GM12878 (cell line): ENCODE results near the gene ABCG2. TPM values are rescaled to one million over a fixed set of nuclear protein-coding genes. Genes with fewer than 3 reads are reported as not detected.

Experiments
- ATAC-seq: fragments of 200-7000 bp; cut with Tn5 transposase; 3 replicates; pipeline ENCODE4 v1.9.1; 2020; ENCODE audit warnings: mild to moderate bottlenecking, moderate library complexity
- BruUV-seq: library from RNA; stranded (reverse); fragments of 400-500 nt; replicated peaks from 2 replicates; lab custom pipeline; 2021; lab: Mats Ljungman, UMichigan
- CTCF ChIA-PET: fragments of 300-600 bp; sonication (Branson Sonifier 250); formaldehyde crosslinking; extraction: SDS; loops from one replicate; lab custom pipeline; 2021; ENCODE audit warnings: inconsistent platforms; lab: Yijun Ruan, JAX
- POLR2A ChIA-PET: fragments of 350-600 bp; formaldehyde crosslinking; extraction: SDS; loops from one replicate; lab custom pipeline; 2021; ENCODE audit warnings: inconsistent platforms; lab: Charles Lee
- RAD21 ChIA-PET: fragments of 300-600 bp; sonication (Branson Sonifier 250); formaldehyde crosslinking; loops from one replicate; lab custom pipeline; 2023; ENCODE audit warnings: antibody characterized with exemption; ENCODE audit not compliant: unreplicated experiment; lab: Charles Lee
- SMC1A ChIA-PET: fragments of 300-600 bp; sonication (Branson Sonifier 250); formaldehyde crosslinking; loops from one replicate; lab custom pipeline; 2023; ENCODE audit not compliant: unreplicated experiment, uncharacterized antibody; lab: Charles Lee
- DNase-seq: peaks from one replicate; pipeline ENCODE4 v3.0.0-alpha.2; 2011; ENCODE audit warnings: low read depth, low spot score
- FAIRE-seq: peaks from 3 replicates; lab custom pipeline; 2011; peaks lifted over from hg19 to GRCh38; lab: Jason Lieb, UNC
- H2AFZ ChIP-seq: 2 replicates; pipeline ENCODE4 v1.6.0; 2011; ENCODE audit warnings: low read depth, low read length, control low read depth; ENCODE audit not compliant: control insufficient read depth
- H3K27ac ChIP-seq: 2 replicates; pipeline ENCODE4 v1.5.1; 2011; ENCODE audit warnings: control low read depth; ENCODE audit not compliant: control insufficient read depth, insufficient read depth
- H3K27me3 ChIP-seq, 2 experiments: replicated peaks in 1 of 2; 2 replicates each; pipeline versions ENCODE4 v1.6.0 to v1.6.1; 2011; ENCODE audit warnings: low read length in 1 of 2; ENCODE audit not compliant: control insufficient read depth in 2 of 2, insufficient read depth in 2 of 2
- H3K36me3 ChIP-seq, 2 experiments: 2 replicates each; pipeline ENCODE4 v1.5.1; 2011; ENCODE audit warnings: low read length in 1 of 2; ENCODE audit not compliant: control insufficient read depth in 2 of 2, insufficient read depth in 2 of 2
- H3K4me1 ChIP-seq: 2 replicates; pipeline ENCODE4 v1.6.1; 2011; ENCODE audit warnings: mild to moderate bottlenecking, low read length, moderate library complexity, mixed read lengths; ENCODE audit not compliant: control insufficient read depth, insufficient read depth
- H3K4me2 ChIP-seq: 2 replicates; pipeline ENCODE4 v1.6.0; 2011; ENCODE audit warnings: control low read depth; ENCODE audit not compliant: control insufficient read depth, insufficient read depth
- H3K4me3 ChIP-seq: fragments of 200-600 bp; sonication (generic); 2 replicates; pipeline ENCODE4 v1.5.1; 2016
- H3K79me2 ChIP-seq: 2 replicates; pipeline ENCODE4 v1.6.0; 2011; ENCODE audit warnings: low read length; ENCODE audit not compliant: control insufficient read depth, insufficient read depth
- H3K9ac ChIP-seq: 2 replicates; pipeline ENCODE4 v1.8.0; 2011; ENCODE audit warnings: low read length, control low read depth, mixed read lengths; ENCODE audit not compliant: control insufficient read depth, insufficient read depth
- H3K9me3 ChIP-seq: replicated peaks from 3 replicates; pipeline ENCODE4 v1.5.1; 2011; ENCODE audit warnings: mild to moderate bottlenecking, low read length; ENCODE audit not compliant: control insufficient read depth, insufficient read depth
- H4K20me1 ChIP-seq: 2 replicates; pipeline ENCODE4 v1.6.0; 2011; ENCODE audit not compliant: control insufficient read depth, insufficient read depth
- ASH2L ChIP-seq: fragments of 300-600, 200-600 bp; sonication (generic); IDR thresholded peaks from 2 replicates; pipeline ENCODE4 v1.6.1; 2017; ENCODE audit warnings: low read depth, mild to moderate bottlenecking, borderline replicate concordance
- BCL11A ChIP-seq: IDR thresholded peaks from 2 replicates; pipeline ENCODE4 v1.6.1; 2011; ENCODE audit warnings: low read depth, low read length
- CBX5 ChIP-seq: sonication (generic); IDR thresholded peaks from 2 replicates; pipeline ENCODE4 v1.6.1; 2016; ENCODE audit warnings: low read depth, moderate library complexity, mild to moderate bottlenecking, inconsistent platforms
- HCFC1 ChIP-seq: fragments of 150-350 bp; IDR thresholded peaks from 2 replicates; pipeline ENCODE4 v1.6.1; 2014; ENCODE audit warnings: low read length
- IKZF1 ChIP-seq: fragments of 450-650 bp; conservative IDR thresholded peaks from 2 replicates; pipeline ENCODE4 v1.6.1; 2017; ENCODE audit warnings: antibody characterized with exemption, mild to moderate bottlenecking
- JUNB ChIP-seq: IDR thresholded peaks from 2 replicates; pipeline ENCODE4 v1.6.1; 2016; ENCODE audit warnings: antibody characterized with exemption, mild to moderate bottlenecking
- MEF2A ChIP-seq: IDR thresholded peaks from 2 replicates; pipeline ENCODE4 v1.6.1; 2011; ENCODE audit warnings: low read depth, mild to moderate bottlenecking, low read length, moderate library complexity; ENCODE audit not compliant: insufficient read depth
- NFYB ChIP-seq: IDR thresholded peaks from 2 replicates; pipeline ENCODE4 v1.6.1; 2011; ENCODE audit warnings: low read depth, mild to moderate bottlenecking, low read length, improper control_type of control experiment, moderate library complexity; ENCODE audit not compliant: insufficient read depth
- POLR2AphosphoS5 ChIP-seq: IDR thresholded peaks from 2 replicates; pipeline ENCODE4 v1.6.1; 2011; ENCODE audit warnings: mild to moderate bottlenecking, low read length, inconsistent platforms
- PRDM15 ChIP-seq: fragments of 450-650 bp; formaldehyde crosslinking; IDR thresholded peaks from 2 replicates; pipeline ENCODE4 v1.4.0; 2020; ENCODE audit warnings: mild to moderate bottlenecking, moderate library complexity
- RAD21 ChIP-seq: IDR thresholded peaks from 2 replicates; pipeline ENCODE4 v1.6.1; 2011; ENCODE audit warnings: mild to moderate bottlenecking, low read depth, low read length, moderate library complexity; ENCODE audit not compliant: insufficient read depth
- REST ChIP-seq: IDR thresholded peaks from 2 replicates; pipeline ENCODE4 v1.6.1; 2012; ENCODE audit warnings: mild to moderate bottlenecking, low read depth, low read length
- TBL1XR1 ChIP-seq: IDR thresholded peaks from 2 replicates; pipeline ENCODE4 v1.6.1; 2012; ENCODE audit warnings: low read depth, low read length, improper control_type of control experiment
- ZNF274 ChIP-seq: IDR thresholded peaks from one replicate; pipeline ENCODE4 v1.8.0; 2011; ENCODE audit not compliant: insufficient read length, insufficient read depth
- ZNF687 ChIP-seq: fragments of 450-650 bp; IDR thresholded peaks from 2 replicates; pipeline ENCODE4 v1.6.1; 2017; ENCODE audit warnings: mild to moderate bottlenecking, moderate library complexity
- WGBS: methylation state at CpG from one replicate; pipeline ENCODE4 v1.1.6; 2016; ENCODE audit warnings: low lambda C conversion rate; ENCODE audit not compliant: insufficient replicate concordance, insufficient coverage; ENCODE audit errors: missing lambda C conversion rate; 5-methylcytosine and 5-hydroxymethylcytosine counted together
- in situ Hi-C: fragments of 300-500 bp; cut with MboI; formaldehyde crosslinking; loops from 9 replicates; pipeline ENCODE4 v1.14.3; 2018; ENCODE audit warnings: mixed read lengths
- intact Hi-C: fragments of 100-400 bp; cut with micrococcal nuclease; formaldehyde crosslinking; loops from one replicate; pipeline ENCODE4 v1.14.2; 2022; ENCODE audit not compliant: unreplicated experiment
- polyA plus RNA-seq, 11 experiments: library from polyadenylated mRNA; depleted of rRNA in 4 of 11; unstranded in 6 of 11; stranded (reverse) in 5 of 11; fragments of >200 nt; fragmentation: Nextera tagmentation in 4 of 11; fragmentation: Illumina TruSeq in 1 of 11; extraction: Ambion mirVana in 4 of 11; extraction: Trizol in 1 of 11; gene quantifications; 1 replicate in 1 of 11; 2 replicates in 10 of 11; pipeline versions ENCODE4 v1.2.1 to v1.2.3, GENCODE V29; 2011 to 2016; ENCODE audit warnings: inconsistent platforms in 2 of 11, missing spikeins in 2 of 11, low read depth in 1 of 11
- total RNA-seq, 4 experiments: library from RNA; depleted of rRNA in 3 of 4; stranded (reverse); fragments of >200 nt in 3 of 4; fragmentation: Illumina TruSeq in 1 of 4; extraction: Trizol in 1 of 4; gene quantifications; 2 replicates each; pipeline versions ENCODE4 v1.2.1 to v1.2.3, GENCODE V29; 2013 to 2021

ABCG2 gene
- total and polyA plus RNA-seq, 10 of the 15 experiments (the other 5 are each of a cell fraction or from before 2014, with no cell fraction given) = 0.03 to 0.06 (median 0.04) TPM; not detected in 7

GRCh38 chr4:88106205-88106604 is 52.2 kb downstream of the ABCG2 start:
- ChIA-PET CTCF (interaction anchor here (0.8 kb wide), 1 partner anchor 106 kb away, joined by 3 read pairs; no protein-coding TSS in a partner anchor), POLR2A (no interaction called here), SMC1A (no interaction called here), RAD21 (no interaction called here)
- FAIRE-seq (no peak), ATAC-seq (no peak), DNase-seq (no peak)
- Histone ChIP-seq H3K4me1 (no peaks in the 10 kb centered on the region), H2AFZ (no peak overlapping the region), H3K4me2 (no peak overlapping the region), H3K79me2 (no peaks in the 10 kb centered on the region), H3K27me3 (no peaks in the 10 kb centered on the region; a peak in 1 of 4 replicates), H3K4me3 (no peak overlapping the region), H3K36me3 (no peaks in the 10 kb centered on the region), H3K27ac (no peak overlapping the region), H3K9ac (no peak overlapping the region), H4K20me1 (no peaks in the 10 kb centered on the region), H3K9me3 (no peaks in the 10 kb centered on the region)
- WGBS = 28% methylated on average over 3 of the region's 3 CpGs
- intact Hi-C loops (no loop called here), in situ Hi-C loops (no loop called here)
- no TSS peak for BruUV-seq
- no peak for TF ChIP-seq ZNF274
- TF ChIP-seq TBL1XR1 = no peak
- no peak for TF ChIP-seq POLR2AphosphoS5
- no peak for TF ChIP-seq HCFC1
- TF ChIP-seq BCL11A = no peak
- no peak for TF ChIP-seq NFYB
- no peak for TF ChIP-seq REST
- no peak for TF ChIP-seq MEF2A
- TF ChIP-seq IKZF1 = no peak
- TF ChIP-seq ASH2L = no peak
- TF ChIP-seq ZNF687 = no peak
- TF ChIP-seq JUNB = no peak
- no peak for TF ChIP-seq PRDM15 (CRISPR knock-in tag)
- no peak for TF ChIP-seq RAD21
- no peak for TF ChIP-seq CBX5
